ENCODE data around the gene GPR153.

Gene GPR153

DNA sequence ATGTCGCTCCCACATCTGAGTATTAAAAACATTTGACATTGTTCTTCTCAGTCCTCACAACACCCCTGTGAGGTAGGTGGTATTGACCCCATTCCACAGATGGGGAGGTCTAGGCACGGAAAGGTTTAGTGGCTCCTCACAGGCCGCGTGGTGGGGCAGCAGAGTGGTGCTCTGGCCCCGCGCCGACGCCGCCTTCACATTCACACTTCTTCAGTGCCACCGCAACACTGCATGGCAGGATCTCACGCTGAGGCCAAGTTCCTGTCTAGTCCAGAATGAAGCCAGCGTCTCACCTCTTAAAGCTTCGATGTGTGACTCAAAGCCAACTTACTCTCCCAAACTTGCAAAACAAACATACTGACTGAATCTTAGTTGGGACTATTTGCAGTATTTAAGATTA lies 37.3 kb downstream of the GPR153 start:
- no peak overlapping the region for H3K4me2 ChIP-seq (ENCODE audit: insufficient read depth, low read length, poor library complexity, severe bottlenecking)
- no peaks in the 10 kb centered on the region for H3K79me1 ChIP-seq (ENCODE audit: low read depth, low read length)
- DNase-seq (ENCODE audit: low spot score) = no peak
- no peaks in the 10 kb centered on the region for H3K27me3 ChIP-seq (ENCODE audit: control insufficient read depth in 3 of 3, insufficient read depth in 3 of 3, low read depth in 1 of 3, low read length in 3 of 3)
- H2AK5ac ChIP-seq (ENCODE audit: low read depth, low read length) = no peak overlapping the region
- H2AFZ ChIP-seq (ENCODE audit: low read length) = no peak overlapping the region
- H3K14ac ChIP-seq (ENCODE audit: low read length) = no peak overlapping the region
- H4K8ac ChIP-seq (ENCODE audit: low read depth, low read length) = no peak overlapping the region
- H3K4me1 ChIP-seq (ENCODE audit: control insufficient read depth in 2 of 2, insufficient read depth in 1 of 2, low read depth in 1 of 2, low read length in 2 of 2) = peaks cover 0 to under 1% of the 10 kb centered on the region in 2 donors
- H2BK12ac ChIP-seq (ENCODE audit: low read length) = no peak overlapping the region
- no peak overlapping the region for H3K9ac ChIP-seq (ENCODE audit: low read depth, low read length, poor library complexity)
- no peak overlapping the region for H3K4ac ChIP-seq (ENCODE audit: low read length)
- no peak overlapping the region for H2BK120ac ChIP-seq (ENCODE audit: low read depth, low read length)
- no CpG with 5 or more reads among the region's 13 CpGs for WGBS, 2 donors (ENCODE audit: extremely low coverage in 2 of 2, insufficient read length in 2 of 2, insufficient replicate concordance in 1 of 2)
- H4K91ac ChIP-seq (ENCODE audit: low read depth, low read length, poor library complexity) = no peak overlapping the region
- peaks cover 33 to 84% of the 10 kb centered on the region in 2 donors for H3K36me3 ChIP-seq (replicated peaks in 1 of 2; ENCODE audit: control insufficient read depth in 2 of 2, insufficient read depth in 2 of 2, low read length in 2 of 2)
- no peaks in the 10 kb centered on the region for H3K9me3 ChIP-seq (replicated peaks in 1 of 2; ENCODE audit: control insufficient read depth in 2 of 2, insufficient read depth in 1 of 2, low read depth in 1 of 2, low read length in 2 of 2)
- H3K23ac ChIP-seq (ENCODE audit: low read depth, low read length, poor library complexity) = no peak overlapping the region
- H2BK15ac ChIP-seq (ENCODE audit: low read length) = no peak overlapping the region
- H3K18ac ChIP-seq (ENCODE audit: low read length) = no peak overlapping the region
- H3K27ac ChIP-seq (replicated peaks; ENCODE audit: low read length) = no peak overlapping the region
- no peak overlapping the region for H3K4me3 ChIP-seq (ENCODE audit: low read length in 2 of 2)
- H2BK5ac ChIP-seq (ENCODE audit: low read length) = no peak overlapping the region

DNA sequence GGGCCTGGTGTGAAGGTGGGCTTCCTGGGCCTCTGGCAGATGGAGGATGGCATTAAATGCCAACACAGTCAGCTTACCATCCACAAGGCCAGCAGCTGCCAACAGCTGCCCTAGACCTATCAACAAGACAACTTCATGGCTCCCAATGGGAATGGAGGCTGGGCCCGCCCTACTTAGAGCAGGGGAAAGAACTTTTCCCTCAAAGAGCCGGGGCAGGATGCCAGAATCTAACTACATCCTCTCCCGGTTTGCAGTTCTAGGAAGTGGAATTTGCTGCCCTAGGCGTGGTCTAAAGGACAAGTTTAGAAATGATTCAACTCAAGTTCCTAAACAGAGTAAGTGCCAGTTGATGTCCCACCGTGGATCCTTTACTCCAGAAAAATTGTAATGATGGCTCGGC lies 38.3 kb downstream of the GPR153 start:
- no CpG with 5 or more reads among the region's 6 CpGs for WGBS, 2 donors (ENCODE audit: extremely low coverage in 2 of 2, insufficient read length in 2 of 2, insufficient replicate concordance in 1 of 2)

DNA sequence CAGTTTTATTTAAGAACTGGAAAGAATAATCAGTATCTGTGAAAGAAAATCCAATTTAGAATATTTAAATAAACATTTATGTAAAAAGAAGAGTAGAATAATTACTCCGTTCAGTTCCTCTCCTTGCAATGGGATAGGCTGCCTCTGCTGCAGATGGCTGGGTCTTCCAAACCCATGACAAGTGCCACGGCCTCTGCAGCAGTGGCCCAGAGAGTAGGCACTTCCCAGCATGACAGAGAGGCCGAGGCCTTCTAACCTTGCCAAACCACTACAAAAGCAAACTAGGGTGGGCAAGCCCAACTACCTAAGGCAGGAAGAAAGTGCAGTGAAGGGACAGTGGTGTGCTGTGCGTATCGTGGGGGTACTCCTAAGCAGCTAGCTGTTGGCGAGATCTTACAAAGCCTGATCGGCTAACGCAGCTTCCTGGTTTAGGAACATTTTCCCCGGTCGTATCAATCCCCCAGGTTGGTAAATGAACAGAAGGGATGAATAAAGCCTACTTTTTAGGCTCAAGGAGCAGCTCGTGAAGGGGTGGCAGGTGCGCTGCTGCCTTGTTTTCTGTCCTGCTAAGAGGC lies 39.6 kb downstream of the GPR153 start:
- Histone ChIP-seq H3K4ac (ENCODE audit: low read length) (no peak overlapping the region), H2BK12ac (ENCODE audit: low read length) (no peak overlapping the region), H3K14ac (ENCODE audit: low read length) (no peak overlapping the region), H4K91ac (ENCODE audit: low read depth, low read length, poor library complexity) (no peak overlapping the region), H3K4me1 (ENCODE audit: control insufficient read depth in 2 of 2, insufficient read depth in 1 of 2, low read depth in 1 of 2, low read length in 2 of 2) (peaks cover 0 to 3% of the 10 kb centered on the region in 2 donors), H3K23ac (ENCODE audit: low read depth, low read length, poor library complexity) (no peak overlapping the region), H3K9ac (ENCODE audit: low read depth, low read length, poor library complexity) (no peak overlapping the region), H3K18ac (ENCODE audit: low read length) (no peak overlapping the region), H3K36me3 (replicated peaks in 1 of 2; ENCODE audit: control insufficient read depth in 2 of 2, insufficient read depth in 2 of 2, low read length in 2 of 2) (peaks cover 27 to 61% of the 10 kb centered on the region in 2 donors), H3K79me1 (ENCODE audit: low read depth, low read length) (no peaks in the 10 kb centered on the region), H3K27me3 (ENCODE audit: control insufficient read depth in 3 of 3, insufficient read depth in 3 of 3, low read depth in 1 of 3, low read length in 3 of 3) (no peaks in the 10 kb centered on the region), H2BK120ac (ENCODE audit: low read depth, low read length) (no peak overlapping the region), H3K9me3 (replicated peaks in 1 of 2; ENCODE audit: control insufficient read depth in 2 of 2, insufficient read depth in 1 of 2, low read depth in 1 of 2, low read length in 2 of 2) (no peaks in the 10 kb centered on the region), H2BK15ac (ENCODE audit: low read length) (no peak overlapping the region), H2AK5ac (ENCODE audit: low read depth, low read length) (no peak overlapping the region), H4K8ac (ENCODE audit: low read depth, low read length) (no peak overlapping the region), H3K27ac (replicated peaks; ENCODE audit: low read length) (no peak overlapping the region), H2AFZ (ENCODE audit: low read length) (no peak overlapping the region), H3K4me2 (ENCODE audit: insufficient read depth, low read length, poor library complexity, severe bottlenecking) (no peak overlapping the region), H3K4me3 (ENCODE audit: low read length in 2 of 2) (no peak overlapping the region), H2BK5ac (ENCODE audit: low read length) (no peak overlapping the region)
- WGBS, 2 donors (ENCODE audit: extremely low coverage in 2 of 2, insufficient read length in 2 of 2, insufficient replicate concordance in 1 of 2) = no CpG with 5 or more reads among the region's 12 CpGs
- no peak for DNase-seq (ENCODE audit: low spot score)

More for the DNA sequence above, 38.3 kb downstream of the GPR153 start:
- Histone ChIP-seq H3K4me3 (ENCODE audit: low read length in 2 of 2) (no peak overlapping the region), H4K8ac (ENCODE audit: low read depth, low read length) (no peak overlapping the region), H2BK120ac (ENCODE audit: low read depth, low read length) (no peak overlapping the region), H4K91ac (ENCODE audit: low read depth, low read length, poor library complexity) (no peak overlapping the region), H3K27ac (replicated peaks; ENCODE audit: low read length) (no peak overlapping the region), H2BK15ac (ENCODE audit: low read length) (no peak overlapping the region), H3K23ac (ENCODE audit: low read depth, low read length, poor library complexity) (no peak overlapping the region), H2BK12ac (ENCODE audit: low read length) (no peak overlapping the region), H3K36me3 (replicated peaks in 1 of 2; ENCODE audit: control insufficient read depth in 2 of 2, insufficient read depth in 2 of 2, low read length in 2 of 2) (peaks cover 33 to 74% of the 10 kb centered on the region in 2 donors), H3K79me1 (ENCODE audit: low read depth, low read length) (no peaks in the 10 kb centered on the region), H3K18ac (ENCODE audit: low read length) (no peak overlapping the region), H3K4me2 (ENCODE audit: insufficient read depth, low read length, poor library complexity, severe bottlenecking) (no peak overlapping the region), H3K27me3 (ENCODE audit: control insufficient read depth in 3 of 3, insufficient read depth in 3 of 3, low read depth in 1 of 3, low read length in 3 of 3) (no peaks in the 10 kb centered on the region), H2AFZ (ENCODE audit: low read length) (no peak overlapping the region), H3K4me1 (ENCODE audit: control insufficient read depth in 2 of 2, insufficient read depth in 1 of 2, low read depth in 1 of 2, low read length in 2 of 2) (peaks cover 0 to 3% of the 10 kb centered on the region in 2 donors), H3K9me3 (replicated peaks in 1 of 2; ENCODE audit: control insufficient read depth in 2 of 2, insufficient read depth in 1 of 2, low read depth in 1 of 2, low read length in 2 of 2) (no peaks in the 10 kb centered on the region), H3K4ac (ENCODE audit: low read length) (no peak overlapping the region), H3K14ac (ENCODE audit: low read length) (no peak overlapping the region), H2BK5ac (ENCODE audit: low read length) (no peak overlapping the region), H3K9ac (ENCODE audit: low read depth, low read length, poor library complexity) (no peak overlapping the region), H2AK5ac (ENCODE audit: low read depth, low read length) (no peak overlapping the region)
- DNase-seq (ENCODE audit: low spot score) = no peak

DNA sequence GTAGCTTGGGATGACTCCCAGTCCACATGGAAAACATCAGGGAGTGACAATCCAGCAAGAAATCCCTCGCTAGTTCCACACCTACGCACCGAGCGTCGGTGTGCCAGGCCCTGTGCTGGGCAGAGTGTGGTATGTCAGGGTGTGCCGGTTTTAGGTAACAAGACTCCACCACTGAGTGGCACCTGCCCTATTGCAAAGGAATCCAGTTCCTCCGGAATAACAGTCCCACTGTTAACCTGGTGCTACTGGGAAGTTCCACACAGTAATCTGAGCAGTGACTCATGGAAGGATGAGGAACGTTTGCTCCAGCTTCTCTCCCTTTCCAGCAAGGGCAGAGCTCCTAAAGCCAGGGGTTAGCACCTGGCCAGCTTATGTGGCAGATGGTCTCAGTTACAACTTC lies 40.7 kb downstream of the GPR153 start:
- H3K4ac ChIP-seq (ENCODE audit: low read length) = no peak overlapping the region
- no peak overlapping the region for H2BK120ac ChIP-seq (ENCODE audit: low read depth, low read length)
- H3K18ac ChIP-seq (ENCODE audit: low read length) = no peak overlapping the region
- H3K27ac ChIP-seq (replicated peaks; ENCODE audit: low read length) = no peak overlapping the region
- no peak overlapping the region for H2BK15ac ChIP-seq (ENCODE audit: low read length)
- H2AK5ac ChIP-seq (ENCODE audit: low read depth, low read length) = no peak overlapping the region
- no peak overlapping the region for H3K23ac ChIP-seq (ENCODE audit: low read depth, low read length, poor library complexity)
- H4K91ac ChIP-seq (ENCODE audit: low read depth, low read length, poor library complexity) = no peak overlapping the region
- no peak overlapping the region for H3K14ac ChIP-seq (ENCODE audit: low read length)
- no peak overlapping the region for H2AFZ ChIP-seq (ENCODE audit: low read length)
- peaks cover 0 to 3% of the 10 kb centered on the region in 2 donors for H3K4me1 ChIP-seq (ENCODE audit: control insufficient read depth in 2 of 2, insufficient read depth in 1 of 2, low read depth in 1 of 2, low read length in 2 of 2)
- WGBS, 2 donors (ENCODE audit: extremely low coverage in 2 of 2, insufficient read length in 2 of 2, insufficient replicate concordance in 1 of 2) = no CpG with 5 or more reads among the region's 8 CpGs
- no peak for DNase-seq (ENCODE audit: low spot score)
- H3K4me2 ChIP-seq (ENCODE audit: insufficient read depth, low read length, poor library complexity, severe bottlenecking) = no peak overlapping the region
- peak overlapping the region; percentile 2 for H3K9ac ChIP-seq (ENCODE audit: low read depth, low read length, poor library complexity)
- H3K36me3 ChIP-seq (replicated peaks in 1 of 2; ENCODE audit: control insufficient read depth in 2 of 2, insufficient read depth in 2 of 2, low read length in 2 of 2) = peaks cover 21 to 51% of the 10 kb centered on the region in 2 donors
- H4K8ac ChIP-seq (ENCODE audit: low read depth, low read length) = no peak overlapping the region
- no peaks in the 10 kb centered on the region for H3K79me1 ChIP-seq (ENCODE audit: low read depth, low read length)
- H2BK5ac ChIP-seq (ENCODE audit: low read length) = no peak overlapping the region
- no peaks in the 10 kb centered on the region for H3K27me3 ChIP-seq (ENCODE audit: control insufficient read depth in 3 of 3, insufficient read depth in 3 of 3, low read depth in 1 of 3, low read length in 3 of 3)
- no peaks in the 10 kb centered on the region for H3K9me3 ChIP-seq (replicated peaks in 1 of 2; ENCODE audit: control insufficient read depth in 2 of 2, insufficient read depth in 1 of 2, low read depth in 1 of 2, low read length in 2 of 2)
- H3K4me3 ChIP-seq (ENCODE audit: low read length in 2 of 2) = no peak overlapping the region
- H2BK12ac ChIP-seq (ENCODE audit: low read length) = no peak overlapping the region
